Measurements from ENCODE around the gene AMBRA1. TPM values are rescaled to one million over a fixed set of nuclear protein-coding genes. Genes with fewer than 3 reads are reported as not detected.

The AMBRA1 gene
- polyA plus RNA-seq, 1 experiment, result 12.8 TPM

GRCh38 chr11:46366260-46366659 lies 227.6 kb downstream of the AMBRA1 start:
- ChIA-PET POLR2A (interaction anchor here (0.8 kb wide), 1 partner anchor 12 kb away, joined by 3 read pairs; no protein-coding TSS in a partner anchor), CTCF (interaction anchor here (0.9 to 11.2 kb wide), 4 partner anchors 11 to 127 kb away, joined by 3 to 162 read pairs (median 33); partner anchors contain the start of gene DGKZ)
- no peak for DNase-seq (ENCODE audit: low read depth)
- TF ChIP-seq CTCF (IDR thresholded peaks at IDR 0.05; ENCODE audit: insufficient read depth, low read depth, low read length), result no peak
- H3K4me3 ChIP-seq (ENCODE audit: low read depth, low read length), result no peak overlapping the region
- H3K27me3 ChIP-seq (ENCODE audit: control insufficient read depth, insufficient read depth, low read length), result no peaks in the 10 kb centered on the region
- peaks cover 6% of the 10 kb centered on the region for H3K36me3 ChIP-seq (ENCODE audit: control insufficient read depth, insufficient read depth, low read length)

- POLR2A ChIA-PET, result no interaction called here
- no peak overlapping the region for H3K4me3 ChIP-seq (ENCODE audit: low read depth, low read length)
- no peak for DNase-seq (ENCODE audit: low read depth)
- H3K36me3 ChIP-seq (ENCODE audit: control insufficient read depth, insufficient read depth, low read length), result peaks cover 2% of the 10 kb centered on the region
- CTCF ChIA-PET, result interaction anchor here (1.8 to 11.2 kb wide), 4 partner anchors 13 to 126 kb away, joined by 4 to 162 read pairs (median 33); partner anchors contain the start of gene DGKZ
- H3K27me3 ChIP-seq (ENCODE audit: control insufficient read depth, insufficient read depth, low read length), result no peaks in the 10 kb centered on the region
- no peak for TF ChIP-seq CTCF (IDR thresholded peaks at IDR 0.05; ENCODE audit: insufficient read depth, low read depth, low read length)
Observed at GRCh38 chr11:46364791-46365190, 229.0 kb downstream of the AMBRA1 start.

- no peak for TF ChIP-seq CTCF (IDR thresholded peaks at IDR 0.05; ENCODE audit: insufficient read depth, low read depth, low read length)
- Histone ChIP-seq H3K27me3 (ENCODE audit: control insufficient read depth, insufficient read depth, low read length) (no peaks in the 10 kb centered on the region), H3K36me3 (ENCODE audit: control insufficient read depth, insufficient read depth, low read length) (peaks cover 2% of the 10 kb centered on the region; the same call in 1 of the 2 replicates), H3K4me3 (ENCODE audit: low read depth, low read length) (no peak overlapping the region)
- CTCF ChIA-PET, result interaction anchor here (1.8 to 11.2 kb wide), 2 partner anchors 12 to 121 kb away, joined by 4 to 162 read pairs; partner anchors contain the start of gene DGKZ
- no peak for DNase-seq (ENCODE audit: low read depth)
- POLR2A ChIA-PET, result no interaction called here
Observed at GRCh38 chr11:46364056-46364455, 229.8 kb downstream of the AMBRA1 start.

GRCh38 chr11:46363455-46364005 lies 230.3 kb downstream of the AMBRA1 start:
- Histone ChIP-seq H3K27me3 (ENCODE audit: control insufficient read depth, insufficient read depth, low read length) (no peaks in the 10 kb centered on the region), H3K36me3 (ENCODE audit: control insufficient read depth, insufficient read depth, low read length) (peaks cover 2% of the 10 kb centered on the region; the same call in 1 of the 2 replicates), H3K4me3 (ENCODE audit: low read depth, low read length) (no peak overlapping the region)
- POLR2A ChIA-PET, result no interaction called here
- CTCF ChIA-PET, result interaction anchor here (1.4 to 11.2 kb wide), 2 partner anchors 11 to 124 kb away, joined by 5 to 162 read pairs; partner anchors contain the start of gene DGKZ
- DNase-seq (ENCODE audit: low read depth), result no peak
- no peak for TF ChIP-seq CTCF (IDR thresholded peaks at IDR 0.05; ENCODE audit: insufficient read depth, low read depth, low read length)

GRCh38 chr11:46363031-46363407 lies 230.8 kb downstream of the AMBRA1 start:
- Histone ChIP-seq H3K36me3 (ENCODE audit: control insufficient read depth, insufficient read depth, low read length) (peaks cover 1% of the 10 kb centered on the region; the same call in 1 of the 2 replicates), H3K4me3 (ENCODE audit: low read depth, low read length) (no peak overlapping the region), H3K27me3 (ENCODE audit: control insufficient read depth, insufficient read depth, low read length) (no peaks in the 10 kb centered on the region)
- ChIA-PET CTCF (interaction anchor here (1.4 to 11.2 kb wide), 2 partner anchors 11 to 124 kb away, joined by 5 to 162 read pairs; partner anchors contain the start of gene DGKZ), POLR2A (no interaction called here)
- no peak for TF ChIP-seq CTCF (IDR thresholded peaks at IDR 0.05; ENCODE audit: insufficient read depth, low read depth, low read length)
- DNase-seq (ENCODE audit: low read depth), result no peak

All from BJ (cell line).